NCI-H2029 treated with DMSO at 0.1 percent for 48 hours (cell line): ENCODE data around the gene DOCK2.

Experiments
- DNase-seq: peaks from one replicate; lab custom pipeline; 2025; lab: John Stamatoyannopoulos, UW

DOCK2 gene

DNA sequence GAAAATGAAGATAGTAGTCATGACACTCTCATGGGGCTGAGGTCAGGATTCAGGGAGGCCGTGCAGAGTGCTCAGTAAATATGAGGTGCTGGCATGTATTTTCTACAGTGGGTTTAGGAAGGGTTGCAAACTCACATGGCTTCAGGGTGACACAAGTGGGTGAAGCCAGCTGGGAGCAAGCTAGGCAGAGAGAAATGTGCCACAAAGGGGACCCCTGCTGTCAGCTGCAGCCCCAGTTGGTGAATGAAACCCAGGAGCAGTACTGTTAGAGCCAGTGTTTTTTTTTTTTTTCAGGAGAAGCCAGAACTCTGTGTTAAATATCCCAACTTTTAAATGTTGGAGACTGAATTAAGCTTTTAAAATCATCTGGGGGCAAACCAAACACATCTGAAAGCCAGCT lies 267.9 kb downstream of the DOCK2 start:
- no peak for DNase-seq

DNA sequence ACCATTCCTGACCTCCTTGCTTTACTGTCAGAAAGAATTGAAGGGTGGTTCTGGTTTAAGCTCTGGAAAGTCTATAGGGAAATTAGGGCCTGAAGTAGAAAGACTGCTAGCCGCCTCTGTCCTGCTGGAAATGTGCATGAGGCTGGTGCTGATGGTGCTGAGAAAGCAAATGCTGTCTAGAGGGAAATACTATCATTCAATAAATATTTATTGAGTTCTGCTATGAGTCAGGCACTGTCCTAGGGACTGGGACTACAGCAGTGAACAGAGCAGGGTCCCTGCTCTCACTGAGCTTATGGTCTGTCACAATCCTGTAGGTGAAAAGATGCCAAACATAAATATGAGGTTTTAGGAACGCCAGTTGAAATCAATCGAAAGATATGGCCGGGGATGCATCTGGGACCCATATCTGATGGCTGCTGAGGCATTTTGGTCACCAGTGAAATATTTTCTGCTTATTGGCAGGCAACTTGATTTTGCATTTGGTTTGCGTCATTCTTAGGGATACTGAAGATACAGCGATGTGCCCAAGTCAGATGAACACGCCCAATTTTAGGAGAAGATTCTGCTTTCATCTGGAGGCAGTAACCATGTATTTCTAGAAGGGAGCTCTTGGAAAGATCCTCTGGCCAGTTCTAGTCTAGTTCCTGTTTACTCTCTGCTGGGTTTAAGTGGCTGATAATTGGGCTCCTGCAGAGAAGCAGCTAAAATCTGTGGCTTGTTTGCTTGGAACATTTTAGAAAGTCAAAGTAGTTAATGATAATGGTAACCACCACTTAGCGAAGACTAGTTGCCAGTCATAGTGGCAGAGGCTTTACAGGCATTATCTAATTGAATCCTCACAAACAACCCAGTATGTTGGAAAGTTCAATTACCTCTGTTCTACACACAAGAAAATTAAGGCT lies 269.9 kb downstream of the DOCK2 start:
- DNase-seq: no peak

DNA sequence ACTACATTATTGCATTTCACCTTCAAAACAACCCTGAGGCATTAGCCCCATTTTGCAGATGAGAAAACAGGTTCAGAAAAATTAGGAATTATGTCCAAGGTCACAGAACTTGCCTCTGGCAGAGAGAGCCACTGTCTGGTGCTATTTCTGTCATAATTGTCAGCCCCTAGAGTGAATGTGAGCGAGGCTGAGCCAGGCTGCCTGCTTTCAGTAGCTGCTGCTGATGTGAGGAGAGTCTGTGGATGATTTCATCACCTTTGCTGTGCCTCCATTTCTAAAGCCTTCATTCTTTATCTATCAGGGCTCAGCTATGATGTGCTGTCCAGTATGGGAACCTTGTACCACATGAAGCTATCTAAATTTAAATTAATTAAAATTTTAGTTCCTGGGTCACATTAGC lies 271.8 kb downstream of the DOCK2 start:
- no peak for DNase-seq

DNA sequence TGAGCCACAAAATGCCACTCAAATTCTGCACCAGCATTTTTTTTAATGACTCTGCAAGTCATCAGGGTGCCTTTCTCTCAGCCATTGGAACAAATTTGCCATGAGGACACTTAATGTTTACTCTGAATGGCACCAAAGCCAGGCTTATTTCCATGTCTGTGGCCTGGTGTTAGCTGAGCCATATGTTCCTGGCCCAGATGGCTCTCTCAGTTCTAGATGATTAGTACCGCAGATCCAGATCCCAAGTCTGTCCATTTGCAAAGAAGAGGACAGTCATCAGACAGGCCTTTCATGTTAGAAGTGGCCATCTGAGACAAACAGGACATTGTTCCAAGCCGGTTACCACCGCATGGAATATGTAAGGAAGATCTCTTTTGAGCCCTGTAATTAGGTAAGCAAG lies 272.9 kb downstream of the DOCK2 start:
- DNase-seq: no peak

DNA sequence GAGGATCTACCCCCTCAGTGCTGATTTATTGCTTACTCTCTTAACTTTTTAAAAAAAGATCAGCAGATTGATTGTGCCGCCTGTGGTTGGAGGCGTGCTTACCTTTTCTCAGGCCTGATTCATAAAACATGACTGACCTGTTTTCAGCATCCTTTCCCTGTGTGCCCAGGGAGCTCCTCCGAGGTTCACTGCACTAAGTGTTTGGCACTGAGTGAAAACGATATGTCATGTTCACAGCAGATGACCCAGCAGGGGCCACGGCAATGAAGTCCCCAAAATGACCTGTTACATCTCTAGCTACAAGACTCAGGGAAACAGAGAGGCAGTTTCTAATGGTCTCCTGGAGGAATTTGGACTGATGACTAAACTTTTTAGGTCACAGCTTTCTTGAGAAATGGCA lies 273.3 kb downstream of the DOCK2 start:
- no peak for DNase-seq

DNA sequence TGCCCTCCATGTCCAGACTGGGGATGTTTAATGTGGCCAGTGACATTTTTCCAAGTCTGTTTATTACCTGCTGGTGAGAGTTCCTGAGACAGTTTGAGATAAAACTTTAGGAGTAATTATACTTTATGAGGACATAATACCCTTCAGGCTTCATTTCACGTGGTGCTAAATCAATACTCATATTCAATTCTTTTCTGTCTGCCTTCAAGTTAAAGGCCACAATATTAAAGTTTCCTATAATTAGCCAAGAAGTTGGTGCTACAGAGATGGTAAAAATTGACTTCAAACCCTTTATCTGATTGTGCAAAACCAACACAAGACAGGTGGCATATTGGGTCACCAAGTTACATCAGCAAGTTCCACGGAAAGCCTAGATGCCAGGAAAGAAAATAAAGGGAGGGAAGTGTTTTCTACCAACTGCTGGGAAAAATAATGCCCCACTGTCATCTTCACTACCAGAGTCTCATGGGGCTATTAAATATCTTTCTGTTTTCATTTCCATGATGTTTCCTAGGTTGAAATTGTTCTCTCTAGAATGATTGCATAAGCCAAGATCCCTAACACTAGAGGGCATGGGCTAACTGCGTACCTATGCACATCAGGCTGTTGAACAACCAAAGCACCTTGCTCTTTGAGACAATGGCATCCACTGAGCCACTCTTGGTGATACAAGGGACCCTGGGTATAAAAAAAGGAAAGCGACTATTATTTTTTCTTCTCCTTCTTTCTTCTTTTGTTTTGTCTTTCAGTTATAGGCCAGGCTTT lies 274.6 kb downstream of the DOCK2 start:
- no peak for DNase-seq

DNA sequence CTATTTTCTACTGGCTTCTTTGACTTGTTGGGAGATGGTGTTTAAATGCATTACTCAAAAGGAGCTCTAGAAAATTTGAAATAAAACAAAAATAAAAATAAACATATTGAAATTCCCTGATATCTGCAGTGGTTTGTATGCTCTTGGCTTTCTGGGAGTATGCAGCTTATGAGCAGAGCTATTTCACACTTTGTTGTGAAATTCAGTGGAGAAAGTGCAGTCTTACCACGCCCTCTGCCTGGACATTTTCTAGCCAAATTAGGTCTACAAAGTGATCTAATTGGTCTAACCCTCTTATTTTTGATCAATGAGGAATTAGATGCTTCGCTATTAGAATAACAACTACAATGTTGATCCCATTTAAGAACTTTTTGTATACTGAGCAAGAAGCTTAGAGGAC lies 276.4 kb downstream of the DOCK2 start:
- no peak for DNase-seq

DNA sequence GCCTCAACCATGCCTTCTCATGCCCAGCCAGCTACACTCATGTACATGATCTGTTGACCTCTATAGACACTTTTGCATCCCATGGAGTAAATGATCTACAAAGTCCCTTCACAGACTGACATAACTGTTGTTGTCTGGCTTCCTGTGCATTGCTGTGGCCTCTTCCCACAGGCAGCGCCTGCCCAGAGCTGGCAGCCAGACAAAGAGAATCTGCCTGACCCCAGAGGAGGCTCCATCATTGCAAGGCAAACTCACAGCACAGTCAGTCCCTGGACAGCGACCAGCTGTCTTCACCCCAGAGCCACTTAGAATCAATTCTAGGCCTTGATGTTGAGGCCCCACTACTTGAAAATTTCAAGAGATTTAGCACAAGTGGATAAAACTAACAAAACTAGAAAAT lies 277.7 kb downstream of the DOCK2 start:
- no peak for DNase-seq

DNA sequence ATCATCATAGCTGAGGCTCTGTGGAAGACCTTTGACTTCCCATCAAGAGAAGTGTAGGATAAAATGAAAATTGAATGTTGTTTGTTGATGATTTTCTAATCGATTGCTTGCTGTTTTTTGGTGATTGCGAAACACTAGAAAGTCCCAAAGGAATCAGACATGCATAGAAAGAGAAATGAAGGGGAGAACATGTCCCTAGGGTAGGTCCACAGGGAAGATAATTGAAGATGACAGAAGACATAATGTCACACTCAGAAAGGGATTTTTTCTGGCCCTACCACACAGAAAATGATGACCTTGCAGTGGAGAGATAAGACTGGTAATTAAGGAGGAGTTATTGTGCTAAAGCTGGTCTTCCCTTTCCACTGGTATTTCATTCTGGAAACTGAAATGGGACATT lies 280.4 kb downstream of the DOCK2 start:
- no peak for DNase-seq

DNA sequence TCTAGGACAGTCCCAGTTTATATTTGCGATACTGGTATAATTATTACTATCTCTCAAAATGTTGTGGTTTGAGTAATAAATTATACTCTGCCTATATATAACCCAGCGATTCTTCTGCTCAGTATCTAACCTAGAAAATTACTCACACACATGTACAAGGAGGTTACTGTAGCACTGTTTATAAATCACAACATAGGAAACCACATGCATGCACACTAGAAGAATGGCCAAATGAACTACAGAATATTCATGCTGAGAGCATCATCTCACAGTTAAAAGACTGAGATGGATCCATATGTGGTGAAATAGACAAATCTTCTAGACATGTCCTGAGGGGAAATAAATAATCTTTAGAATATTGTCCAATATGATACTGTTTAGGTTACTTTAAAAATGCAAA lies 281.2 kb downstream of the DOCK2 start:
- DNase-seq: no peak

DNA sequence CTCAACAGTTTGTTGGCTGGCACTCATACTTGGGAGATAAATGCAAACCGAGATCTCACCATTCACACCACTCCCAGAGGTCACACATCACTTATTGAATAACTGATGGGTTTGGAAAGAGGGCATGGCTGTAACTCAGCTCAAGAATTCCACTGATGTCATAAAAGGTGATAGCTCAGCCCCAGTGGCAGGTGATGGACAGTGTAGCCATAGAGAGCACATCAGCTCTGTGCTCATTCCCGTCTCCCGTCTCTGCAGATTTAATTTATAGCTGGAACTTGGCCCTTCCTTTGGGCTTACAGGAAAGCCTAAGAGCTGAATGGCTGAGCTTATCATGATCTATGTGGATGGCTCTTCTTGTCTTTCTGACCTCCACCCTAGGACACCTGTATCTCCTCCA lies 283.4 kb downstream of the DOCK2 start:
- no peak for DNase-seq

DNA sequence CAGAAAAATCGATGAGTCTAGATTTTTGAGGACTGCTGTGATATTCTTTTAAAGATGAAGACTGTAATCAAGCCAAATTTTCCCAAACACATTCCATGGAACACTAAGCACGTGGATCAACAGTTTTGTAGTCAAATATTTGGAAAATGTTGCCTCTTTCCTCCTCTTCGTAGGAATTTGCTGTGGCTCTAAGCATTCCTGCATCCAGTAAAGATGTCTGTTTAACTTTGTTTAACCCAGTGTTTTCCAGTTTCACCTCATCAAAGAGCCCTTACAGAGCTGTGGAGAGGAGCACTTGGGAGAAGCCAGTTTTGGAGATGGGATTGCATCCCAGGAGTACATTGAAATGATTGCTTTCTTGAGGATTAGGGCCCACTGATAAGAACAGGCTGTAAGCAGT lies 284.3 kb downstream of the DOCK2 start:
- no peak for DNase-seq

DNA sequence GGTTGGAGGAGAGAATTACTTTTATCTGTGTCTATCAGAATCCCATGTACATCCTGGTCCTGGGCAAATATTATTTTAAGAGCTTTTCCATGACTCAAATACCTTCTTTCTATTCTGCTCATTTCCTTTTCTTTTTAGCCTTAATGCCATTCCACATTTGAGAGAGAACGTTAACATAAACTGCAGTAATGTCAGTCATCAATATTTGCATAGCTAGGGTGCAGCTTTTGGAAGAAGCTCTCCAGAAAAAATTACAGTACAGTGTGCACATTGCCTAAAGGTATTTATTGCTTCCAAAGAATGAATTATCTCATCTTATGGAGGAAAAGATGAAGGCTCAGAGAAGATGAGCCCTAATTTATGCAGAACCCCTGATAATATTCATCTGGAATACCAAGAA lies 284.9 kb downstream of the DOCK2 start:
- no peak for DNase-seq

DNA sequence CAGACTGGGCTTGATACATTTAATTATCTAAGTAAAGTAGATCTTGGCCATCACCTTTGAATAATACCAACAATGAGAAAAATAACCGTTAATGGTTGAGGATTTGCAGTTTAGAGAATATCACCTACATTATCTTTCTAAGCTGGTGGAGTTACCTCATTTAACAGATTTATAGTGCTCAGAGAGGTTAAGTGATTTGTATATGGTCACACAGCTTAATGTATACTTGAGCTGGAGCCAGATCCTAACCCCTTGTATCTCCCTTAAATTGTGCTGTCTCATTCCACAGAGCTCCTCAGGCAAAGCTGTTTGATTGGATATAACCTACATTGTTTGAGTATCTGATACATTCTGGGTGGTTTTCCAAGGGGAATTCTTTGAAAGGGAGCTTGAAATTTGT lies 285.4 kb downstream of the DOCK2 start:
- no peak for DNase-seq

DNA sequence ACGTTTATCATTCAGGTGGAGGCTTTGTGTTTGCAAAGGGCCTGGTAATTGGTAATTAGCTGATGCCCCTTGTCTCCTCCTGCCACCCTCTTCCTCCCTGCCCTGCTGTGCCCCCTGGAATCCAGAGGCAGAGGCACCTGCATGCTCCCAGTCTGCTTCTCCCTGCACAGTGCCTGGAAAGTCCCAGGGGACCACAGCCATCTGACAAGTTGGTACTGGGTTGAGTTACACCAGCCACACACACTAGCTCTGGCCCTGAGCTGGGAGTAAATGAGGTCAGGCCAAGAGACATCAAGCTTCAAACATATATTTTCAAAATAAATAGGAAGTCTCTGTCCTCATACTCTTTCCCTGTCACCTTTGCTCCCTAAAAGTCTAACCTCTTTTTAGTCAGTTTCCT lies 286.9 kb downstream of the DOCK2 start:
- no peak for DNase-seq

DNA sequence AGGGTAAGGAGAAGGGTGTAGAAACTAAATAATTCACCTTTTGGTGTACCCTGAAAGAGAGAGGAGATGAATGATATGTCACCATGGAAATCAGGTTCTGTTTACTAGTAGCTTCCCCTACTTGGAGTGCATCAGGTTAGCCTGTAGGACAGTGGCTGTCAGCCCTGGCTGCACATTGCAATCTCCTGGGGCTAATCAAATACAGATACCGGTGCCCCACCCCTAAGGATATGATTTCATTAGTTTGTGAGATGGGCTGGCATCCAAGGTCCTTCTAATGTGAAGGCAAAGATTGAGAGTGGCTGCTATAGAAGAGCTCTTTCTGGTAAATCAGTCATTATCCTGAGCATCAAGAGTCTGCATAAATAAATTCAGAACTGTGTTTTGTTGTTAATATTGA lies 296.1 kb downstream of the DOCK2 start:
- peak; percentile 52 for DNase-seq

DNA sequence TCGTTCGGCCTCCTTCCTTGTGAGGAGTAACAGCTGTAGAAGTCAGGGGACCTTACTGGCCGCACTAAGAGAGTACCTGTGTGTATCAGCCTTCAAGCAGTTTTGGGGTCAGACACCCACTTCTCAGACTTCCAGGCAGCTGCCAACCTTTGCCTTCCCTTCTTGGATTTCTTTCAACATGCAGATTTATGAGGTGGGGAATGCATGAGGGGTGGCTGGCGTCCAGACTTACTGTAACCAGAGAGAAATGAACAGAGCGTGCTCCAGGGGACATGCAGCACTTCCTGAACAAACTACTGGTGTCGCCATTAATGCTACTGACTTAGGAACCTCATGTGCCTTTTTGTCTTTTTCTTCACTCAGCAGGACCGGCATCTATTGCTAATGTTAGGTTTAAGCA lies 296.5 kb downstream of the DOCK2 start:
- peak; percentile 49 for DNase-seq

DNA sequence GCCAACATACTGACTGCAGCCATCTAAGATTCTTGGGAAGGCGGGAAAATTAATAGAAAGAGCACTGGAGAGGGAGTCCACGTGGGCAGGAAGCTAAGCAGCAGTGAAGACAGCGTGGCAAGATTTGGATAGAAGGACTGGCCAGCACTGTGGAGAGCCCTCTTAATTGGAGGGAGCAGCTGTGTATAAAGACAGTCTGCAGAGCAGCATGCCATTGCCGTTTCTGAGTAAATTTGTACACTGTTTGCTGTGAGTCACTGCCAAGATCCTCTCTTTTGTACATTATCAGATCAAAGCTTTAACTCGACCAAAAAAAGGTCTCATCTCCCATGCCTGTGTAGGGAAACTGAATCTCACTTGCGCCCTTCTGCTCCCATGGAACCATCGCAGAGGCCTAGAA lies 297.9 kb downstream of the DOCK2 start:
- DNase-seq: no peak

DNA sequence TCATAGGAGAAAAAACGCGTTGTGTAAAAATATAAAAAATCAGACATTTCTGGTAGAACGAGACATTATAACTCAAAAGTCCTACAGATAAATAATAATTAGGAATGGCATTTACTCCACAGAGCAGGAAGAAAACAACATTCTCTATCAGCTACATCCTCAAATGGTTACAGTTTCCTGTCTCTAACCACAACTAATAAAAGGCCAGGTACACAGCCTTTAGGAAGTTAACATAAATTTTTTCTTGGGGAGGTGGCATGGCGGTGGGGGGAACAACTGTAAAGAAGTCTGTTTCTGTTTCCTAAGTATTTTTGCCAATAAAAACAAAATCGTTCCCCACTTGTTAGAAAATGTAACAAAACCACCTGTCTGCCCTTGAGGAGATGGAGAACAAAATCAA lies 298.7 kb downstream of the DOCK2 start:
- DNase-seq: no peak

DNA sequence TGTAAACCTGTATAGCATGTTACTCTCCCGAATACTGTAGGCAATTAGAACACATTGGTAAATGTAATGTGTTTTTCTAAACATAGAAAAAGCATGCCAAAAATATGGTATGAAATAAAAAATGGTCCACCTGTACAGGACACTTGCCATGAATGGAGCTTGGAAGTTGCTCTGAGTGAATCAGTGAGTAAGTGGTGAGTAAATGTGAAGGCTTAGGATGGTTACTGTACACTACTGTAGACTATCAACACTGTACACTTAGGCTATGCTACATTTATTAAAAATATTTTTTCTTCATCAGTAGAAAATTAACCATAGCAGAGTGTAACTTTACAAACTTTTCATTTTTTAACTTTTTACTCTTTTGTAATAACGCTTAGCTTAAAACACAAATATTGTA lies 301.4 kb downstream of the DOCK2 start:
- DNase-seq: no peak

DNA sequence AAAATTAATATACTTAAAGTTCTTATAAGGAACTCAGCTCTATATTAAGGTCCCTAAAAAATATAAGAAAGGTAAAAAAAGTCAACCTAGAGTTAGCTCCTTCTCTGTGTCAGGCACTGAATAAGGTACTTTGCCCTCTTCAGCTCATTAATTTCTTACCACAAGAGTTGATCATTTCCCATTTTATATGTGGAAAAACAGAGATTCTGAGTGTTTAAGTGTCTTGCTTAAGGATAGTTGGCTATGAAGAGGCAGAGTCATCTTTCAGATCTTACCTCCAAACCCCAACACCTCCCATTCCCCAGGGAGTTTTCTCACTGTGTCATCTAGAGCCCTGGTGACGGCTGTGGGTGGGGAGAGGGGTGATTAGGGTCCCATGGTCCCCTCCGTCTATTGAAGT lies 302.7 kb downstream of the DOCK2 start:
- DNase-seq: no peak

DNA sequence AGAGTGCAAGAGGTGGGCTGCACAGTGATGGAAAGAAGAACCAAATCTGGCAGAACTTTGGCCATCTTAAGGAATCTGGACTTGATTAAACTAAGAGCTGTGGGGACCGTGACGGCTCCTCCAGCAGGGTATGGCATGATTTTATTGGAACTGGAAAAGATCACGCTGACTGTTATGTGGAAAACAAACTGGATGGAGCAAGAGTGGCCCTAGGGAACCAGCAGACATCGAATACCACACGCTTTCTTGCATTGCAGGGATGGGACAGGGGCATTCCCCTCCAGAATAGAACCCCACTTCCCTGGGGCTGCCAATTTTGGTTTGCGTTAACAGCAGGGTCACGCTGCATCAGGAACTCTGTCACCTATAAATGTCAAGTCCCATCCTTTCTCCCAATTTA lies 304.5 kb downstream of the DOCK2 start:
- DNase-seq: no peak

DNA sequence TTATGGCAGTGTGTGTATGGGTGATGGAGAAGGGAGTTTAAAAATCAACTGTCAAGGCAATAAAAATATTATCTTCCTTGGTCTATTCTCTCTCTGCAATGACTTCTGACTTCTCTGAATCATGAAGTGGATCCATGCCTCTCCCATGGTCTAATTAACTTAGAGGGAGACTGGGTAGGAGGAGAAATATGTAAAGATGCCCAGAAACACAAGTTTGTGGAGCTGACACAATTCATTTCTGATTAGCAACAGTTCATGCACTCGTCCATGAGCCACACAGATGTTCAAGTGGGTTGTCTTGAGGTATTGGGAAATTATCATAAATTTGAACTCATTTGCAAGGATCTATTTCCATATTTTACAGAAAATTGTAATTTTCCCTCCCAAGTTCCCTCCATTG lies 305.1 kb downstream of the DOCK2 start:
- no peak for DNase-seq

DNA sequence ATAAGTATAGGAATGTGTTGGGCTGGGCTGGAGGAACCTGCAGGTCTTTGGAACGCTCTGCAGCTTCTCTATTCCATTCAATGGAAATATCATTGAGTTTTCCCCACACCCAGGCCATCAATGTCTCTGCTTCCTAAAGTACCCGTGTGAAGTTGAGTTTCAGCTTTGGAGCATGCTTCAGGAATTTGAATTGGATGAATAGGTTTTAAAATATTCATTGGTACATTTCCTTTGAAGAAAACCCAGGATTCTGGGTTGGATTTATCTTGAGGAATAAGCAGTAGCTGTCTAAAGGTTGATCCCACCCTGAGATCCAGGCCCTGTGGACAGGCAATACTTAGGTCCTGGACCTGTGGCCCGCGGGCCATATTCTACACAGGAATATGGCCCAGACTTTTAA lies 306.0 kb downstream of the DOCK2 start:
- DNase-seq: no peak
